LNCAP (cell line): ENCODE measurements around the gene NEUROD4.
A peak's percentile ranks its signal among the peaks of the same experiment; 100 is the strongest.

Experiments used
- TF ChIP-seq, protein P1 (sequence below): fragments of 450-650 bp; IDR thresholded peaks from 2 replicates; pipeline ENCODE4 v1.5.1; 2017; ENCODE audit warnings: mild to moderate bottlenecking

NEUROD4 gene

DNA sequence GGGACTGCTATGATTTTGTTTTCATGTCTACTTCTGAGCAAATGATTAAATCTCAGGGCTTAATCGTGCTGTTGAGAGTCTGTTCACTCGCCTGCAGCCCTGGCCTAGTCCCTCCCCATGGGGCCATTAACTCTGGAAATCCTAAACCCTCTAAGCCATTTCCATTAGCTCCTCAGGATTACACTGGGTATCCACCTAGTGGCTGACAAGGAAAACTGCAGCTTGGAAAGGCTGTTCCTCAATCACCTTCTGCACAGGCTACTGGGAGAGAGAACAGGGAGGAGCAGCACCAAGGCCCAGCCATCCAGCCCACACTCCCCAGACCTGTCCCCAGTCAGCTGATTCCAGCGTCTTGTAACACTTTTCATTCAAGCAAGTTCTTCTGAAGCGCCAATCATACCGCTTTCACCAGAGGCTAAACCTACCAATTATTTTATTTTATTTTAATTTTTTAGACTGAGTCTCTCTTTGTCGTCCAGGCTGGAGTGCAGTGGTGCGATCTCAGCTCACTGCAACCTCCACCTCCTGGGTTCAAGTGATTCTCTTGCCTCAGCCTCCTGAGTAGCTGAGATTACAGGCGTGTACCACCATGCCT, 48.7 kb downstream of the NEUROD4 start:
- TF ChIP-seq, protein P1, sequence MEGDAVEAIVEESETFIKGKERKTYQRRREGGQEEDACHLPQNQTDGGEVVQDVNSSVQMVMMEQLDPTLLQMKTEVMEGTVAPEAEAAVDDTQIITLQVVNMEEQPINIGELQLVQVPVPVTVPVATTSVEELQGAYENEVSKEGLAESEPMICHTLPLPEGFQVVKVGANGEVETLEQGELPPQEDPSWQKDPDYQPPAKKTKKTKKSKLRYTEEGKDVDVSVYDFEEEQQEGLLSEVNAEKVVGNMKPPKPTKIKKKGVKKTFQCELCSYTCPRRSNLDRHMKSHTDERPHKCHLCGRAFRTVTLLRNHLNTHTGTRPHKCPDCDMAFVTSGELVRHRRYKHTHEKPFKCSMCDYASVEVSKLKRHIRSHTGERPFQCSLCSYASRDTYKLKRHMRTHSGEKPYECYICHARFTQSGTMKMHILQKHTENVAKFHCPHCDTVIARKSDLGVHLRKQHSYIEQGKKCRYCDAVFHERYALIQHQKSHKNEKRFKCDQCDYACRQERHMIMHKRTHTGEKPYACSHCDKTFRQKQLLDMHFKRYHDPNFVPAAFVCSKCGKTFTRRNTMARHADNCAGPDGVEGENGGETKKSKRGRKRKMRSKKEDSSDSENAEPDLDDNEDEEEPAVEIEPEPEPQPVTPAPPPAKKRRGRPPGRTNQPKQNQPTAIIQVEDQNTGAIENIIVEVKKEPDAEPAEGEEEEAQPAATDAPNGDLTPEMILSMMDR: peak; percentile 83

DNA sequence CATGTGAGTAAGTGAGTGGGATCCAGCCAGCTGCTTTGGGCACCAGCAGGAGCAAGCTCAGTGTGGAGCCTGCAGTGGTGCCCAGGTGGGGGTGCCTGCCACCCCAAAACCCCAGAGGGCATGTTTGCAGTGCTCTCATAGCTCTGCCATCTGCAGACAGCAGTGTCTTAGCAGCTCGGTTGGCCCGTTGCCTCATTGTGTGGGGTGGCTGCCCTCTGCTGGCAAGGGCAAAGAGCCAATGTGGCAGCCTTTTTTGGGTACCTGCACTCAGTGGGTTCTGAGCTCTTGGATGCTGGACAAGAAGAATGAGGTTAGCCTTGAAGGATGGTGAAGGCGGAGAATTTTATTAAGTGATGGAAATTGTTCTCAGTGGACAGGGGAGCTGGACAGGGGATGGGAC, 52.3 kb downstream of the NEUROD4 start:
- TF ChIP-seq, protein P1: peak; percentile 75

DNA sequence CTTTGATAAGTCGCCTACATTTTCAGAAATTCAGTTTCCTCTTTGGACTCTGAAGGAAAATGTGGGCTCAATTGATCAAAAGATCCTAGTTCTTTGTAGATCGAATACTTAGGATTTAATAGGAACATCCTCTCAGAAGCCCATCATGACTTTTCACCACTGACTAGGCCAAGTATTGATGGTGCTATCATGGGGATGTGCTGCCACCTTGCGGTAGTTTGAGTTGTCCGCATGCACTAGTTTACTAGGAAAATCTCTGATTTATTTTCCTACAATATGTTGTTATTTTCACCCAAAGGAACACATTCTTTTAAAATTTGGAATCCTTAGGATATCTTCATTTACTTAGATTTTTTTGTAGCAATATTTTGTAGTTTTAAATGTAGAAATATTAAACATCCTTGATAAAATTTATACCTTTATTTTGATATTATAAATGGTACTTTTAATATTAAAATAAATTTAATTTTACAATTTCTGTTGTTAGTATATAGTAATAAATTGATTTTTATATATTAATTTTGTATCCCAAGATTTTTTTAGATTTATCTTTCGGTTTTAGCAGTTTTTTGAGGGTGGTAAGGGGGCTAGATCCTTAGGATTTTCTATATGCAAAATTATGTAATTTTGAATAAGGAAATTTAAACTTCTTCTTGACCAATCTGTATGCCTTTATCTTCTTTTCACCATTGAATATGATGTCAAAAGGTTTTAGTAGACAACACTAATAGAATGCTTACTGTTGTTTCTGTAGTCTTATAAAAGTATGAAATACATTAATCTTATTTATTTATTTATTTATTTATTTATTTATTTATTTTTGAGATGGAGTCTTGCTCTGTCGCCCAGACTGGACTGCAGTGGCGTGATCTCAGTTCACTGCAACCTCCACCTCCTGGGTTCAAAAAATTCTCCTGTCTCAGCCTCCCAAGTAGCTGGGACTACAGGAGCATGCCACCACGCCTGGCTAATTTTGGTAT, 53.6 kb downstream of the NEUROD4 start:
- TF ChIP-seq, protein P1: peak; percentile 85

DNA sequence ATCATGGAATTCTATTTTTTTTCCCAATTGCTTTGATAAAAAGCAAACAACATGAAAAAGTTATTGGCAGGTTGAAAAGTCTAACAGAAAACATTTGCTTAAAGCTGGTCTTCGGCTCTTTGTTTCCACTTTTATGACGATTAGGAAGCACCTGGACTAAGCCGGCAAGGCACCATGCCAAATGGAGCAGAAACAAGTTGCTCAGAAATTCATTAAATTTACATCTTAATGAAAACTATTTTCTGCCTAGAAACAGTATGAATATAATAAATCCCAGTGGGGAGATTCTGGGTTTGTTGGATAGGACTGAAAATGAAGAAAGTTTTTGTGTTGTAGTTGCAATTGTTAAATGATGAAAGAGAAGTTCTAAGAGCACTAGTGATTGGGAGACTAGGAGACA, 55.0 kb downstream of the NEUROD4 start:
- TF ChIP-seq, protein P1: no peak
